Umbilical cord (tissue), 2 donors: ENCODE results near the gene TRIM65. TPM values are rescaled to one million over a fixed set of nuclear protein-coding genes. Genes with fewer than 3 reads are reported as not detected.

Source experiments
- DNase-seq: peaks from one replicate; pipeline ENCODE4 v3.0.0-alpha.2; 2015; ENCODE audit warnings: low spot score
- total RNA-seq: library from RNA; depleted of rRNA; stranded (reverse); fragments of >200 nt; gene quantifications from one replicate; pipeline ENCODE4 v1.2.3, GENCODE V29; 2014; ENCODE audit warnings: low replicate concordance; ENCODE audit not compliant: insufficient read depth

The TRIM65 gene, protein sequence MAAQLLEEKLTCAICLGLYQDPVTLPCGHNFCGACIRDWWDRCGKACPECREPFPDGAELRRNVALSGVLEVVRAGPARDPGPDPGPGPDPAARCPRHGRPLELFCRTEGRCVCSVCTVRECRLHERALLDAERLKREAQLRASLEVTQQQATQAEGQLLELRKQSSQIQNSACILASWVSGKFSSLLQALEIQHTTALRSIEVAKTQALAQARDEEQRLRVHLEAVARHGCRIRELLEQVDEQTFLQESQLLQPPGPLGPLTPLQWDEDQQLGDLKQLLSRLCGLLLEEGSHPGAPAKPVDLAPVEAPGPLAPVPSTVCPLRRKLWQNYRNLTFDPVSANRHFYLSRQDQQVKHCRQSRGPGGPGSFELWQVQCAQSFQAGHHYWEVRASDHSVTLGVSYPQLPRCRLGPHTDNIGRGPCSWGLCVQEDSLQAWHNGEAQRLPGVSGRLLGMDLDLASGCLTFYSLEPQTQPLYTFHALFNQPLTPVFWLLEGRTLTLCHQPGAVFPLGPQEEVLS
- total RNA-seq, result 13.0 TPM

- DNase-seq, result peak; percentile 83
These were observed at the start of gene TRIM65 for GRCh38 chr17:75896415-75897159. TSS of gene TRIM65 (minus strand) at chr17:75896951. CDS start at chr17:75896937, 14 bp downstream.

DNA sequence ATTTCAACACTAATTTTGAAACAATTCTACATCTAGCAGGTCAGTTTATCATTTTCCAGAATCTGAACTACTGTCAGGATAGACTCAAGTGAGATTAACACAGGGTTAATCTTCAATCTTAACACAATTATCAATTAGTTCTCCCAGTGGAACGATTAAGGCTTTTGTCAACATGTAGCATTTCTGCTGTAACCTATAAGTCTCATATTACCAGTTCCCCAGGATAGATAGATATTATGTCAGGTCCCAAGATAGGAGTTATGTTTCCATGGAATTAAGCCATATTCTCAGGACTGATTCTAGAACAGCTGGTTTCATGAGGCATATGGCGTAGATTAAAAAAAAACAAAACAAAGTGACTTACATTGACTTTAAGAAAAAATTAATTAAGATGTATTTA lies 48.5 kb upstream of the TRIM65 start:
- DNase-seq, result no peak

DNA sequence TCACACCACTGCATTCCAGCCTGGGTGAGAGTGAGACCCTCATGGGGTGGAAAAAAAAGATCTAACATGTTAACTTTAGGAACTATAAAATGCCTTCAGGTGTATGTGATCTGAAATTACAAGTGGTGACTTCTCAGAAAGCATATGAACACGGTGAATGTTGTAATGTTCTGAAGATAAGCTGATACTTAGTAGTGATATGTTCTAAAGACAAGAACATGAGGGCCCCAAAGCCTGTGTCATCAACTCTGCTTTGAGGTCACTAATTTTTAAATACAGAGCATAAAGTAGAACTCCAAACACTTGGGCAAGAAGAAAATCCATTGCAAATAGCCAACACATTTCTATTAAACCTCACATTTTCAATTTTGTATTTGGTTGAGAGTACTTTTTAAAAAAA lies 46.7 kb upstream of the TRIM65 start:
- no peak for DNase-seq

- DNase-seq, result no peak
These were observed 45.7 kb upstream of the TRIM65 start for GRCh38 chr17:75942473-75942872.

- no peak for DNase-seq
These were observed 44.7 kb upstream of the TRIM65 start for GRCh38 chr17:75941442-75941819.

- DNase-seq, result peak; percentile 97
These were observed 44.1 kb upstream of the TRIM65 start, which contains the start of gene FBF1 for GRCh38 chr17:75940727-75941441. TSS of gene FBF1 (minus strand) at chr17:75941042. CDS start at chr17:75938149, 2,893 bp downstream.

- no peak for DNase-seq
These were observed 40.9 kb upstream of the TRIM65 start for GRCh38 chr17:75937652-75938051.

DNA sequence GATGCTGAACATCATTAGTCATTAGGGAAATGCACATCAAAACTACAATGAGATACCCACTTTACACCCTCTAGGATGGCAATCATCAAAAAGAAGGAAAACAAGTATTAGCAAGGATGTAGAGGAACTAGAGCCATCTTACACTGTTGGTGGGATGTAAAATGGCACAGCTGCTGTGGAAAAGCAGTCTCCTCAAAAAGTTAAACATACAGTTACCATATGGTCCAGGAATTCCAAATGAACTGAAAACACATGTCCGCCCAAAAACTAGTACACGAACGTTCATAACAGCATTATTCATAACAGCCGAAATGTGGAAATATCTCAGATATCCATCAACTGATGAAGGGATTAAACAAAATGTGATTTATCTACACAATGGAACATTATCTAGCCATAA lies 37.1 kb upstream of the TRIM65 start:
- no peak for DNase-seq

DNA sequence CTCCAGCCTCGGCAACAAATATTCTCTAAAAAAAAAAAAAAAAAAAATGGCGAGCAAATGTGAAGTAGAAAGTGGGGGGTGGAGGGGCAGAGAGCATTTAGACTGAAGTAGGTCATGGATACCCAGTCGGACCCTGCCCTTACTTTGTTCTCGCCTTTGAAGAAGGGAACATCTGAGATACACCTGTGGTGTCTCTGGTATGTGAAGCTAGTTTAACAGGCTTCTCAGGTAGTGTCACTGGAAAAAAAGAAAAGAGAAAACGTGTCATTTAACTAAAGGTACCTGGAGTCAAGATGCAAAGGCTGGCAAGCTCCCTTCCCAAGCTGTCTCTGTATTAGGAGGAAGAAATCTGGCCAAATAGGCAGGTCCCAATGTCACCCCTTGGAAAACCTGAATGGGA lies 36.1 kb upstream of the TRIM65 start:
- peak; percentile 20 for DNase-seq

- DNase-seq, result no peak
These were observed 34.3 kb upstream of the TRIM65 start for GRCh38 chr17:75931062-75931461.

DNA sequence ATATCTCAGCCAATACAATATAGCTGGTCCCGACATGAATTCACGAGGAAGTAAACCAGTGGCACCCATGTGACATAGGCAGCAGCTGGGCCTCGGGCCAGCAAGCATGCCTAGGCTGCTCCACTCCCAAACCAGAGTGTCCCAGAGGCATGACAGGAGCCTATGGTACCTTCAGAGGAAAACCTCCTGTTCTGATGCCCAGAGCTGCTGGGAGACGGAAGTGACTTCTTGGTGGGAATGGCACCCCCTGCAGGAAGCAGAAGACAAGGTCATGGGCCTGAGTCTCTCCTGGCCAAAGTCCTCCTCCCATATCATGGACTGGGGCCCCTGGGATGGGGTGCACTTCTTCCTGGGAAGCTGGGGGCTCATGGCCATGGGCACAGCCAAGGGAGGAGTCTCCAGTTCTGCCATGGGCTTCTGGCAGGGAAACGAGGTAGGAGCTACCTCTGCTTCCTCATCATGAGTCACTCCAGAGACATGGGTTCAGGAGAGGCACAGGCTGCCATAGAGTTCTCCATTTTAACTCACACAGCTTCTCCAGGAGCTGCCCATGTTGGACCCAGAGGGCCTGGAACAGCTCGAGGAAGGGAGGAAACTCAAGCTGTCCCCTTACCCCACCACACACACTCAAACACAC lies 30.7 kb upstream of the TRIM65 start:
- no peak for DNase-seq

DNA sequence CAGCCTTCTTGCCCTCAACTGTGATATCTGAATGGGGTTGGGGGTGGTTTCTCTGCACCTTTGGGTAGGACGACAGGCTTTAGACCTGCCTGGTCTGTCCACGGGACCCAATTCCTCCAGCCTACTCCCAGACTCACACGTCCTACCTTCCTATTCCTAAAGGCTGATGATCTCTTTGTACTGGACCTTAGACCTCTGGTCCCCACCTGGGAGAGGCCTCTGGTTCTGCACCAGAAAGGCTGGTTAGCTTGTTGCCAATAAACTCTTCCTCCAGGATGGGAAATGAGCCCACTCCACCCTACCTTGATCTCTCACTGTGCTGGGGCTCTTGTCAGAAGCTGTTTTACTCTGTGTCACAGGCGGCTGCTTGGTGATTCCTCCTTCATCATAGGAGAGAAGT lies 29.7 kb upstream of the TRIM65 start:
- no peak for DNase-seq

- no peak for DNase-seq
These were observed 29.2 kb upstream of the TRIM65 start for GRCh38 chr17:75925912-75926311.

- no peak for DNase-seq
These were observed 28.4 kb upstream of the TRIM65 start for GRCh38 chr17:75925103-75925502.

GRCh38 chr17:75922963-75923874 lies 26.5 kb upstream of the TRIM65 start:
- no peak for DNase-seq

GRCh38 chr17:75922173-75922961 lies 25.6 kb upstream of the TRIM65 start:
- DNase-seq, result no peak

- DNase-seq, result no peak
These were observed 24.8 kb upstream of the TRIM65 start for GRCh38 chr17:75921596-75921995.

GRCh38 chr17:75920045-75920560 lies 23.4 kb upstream of the TRIM65 start:
- no peak for DNase-seq

DNA sequence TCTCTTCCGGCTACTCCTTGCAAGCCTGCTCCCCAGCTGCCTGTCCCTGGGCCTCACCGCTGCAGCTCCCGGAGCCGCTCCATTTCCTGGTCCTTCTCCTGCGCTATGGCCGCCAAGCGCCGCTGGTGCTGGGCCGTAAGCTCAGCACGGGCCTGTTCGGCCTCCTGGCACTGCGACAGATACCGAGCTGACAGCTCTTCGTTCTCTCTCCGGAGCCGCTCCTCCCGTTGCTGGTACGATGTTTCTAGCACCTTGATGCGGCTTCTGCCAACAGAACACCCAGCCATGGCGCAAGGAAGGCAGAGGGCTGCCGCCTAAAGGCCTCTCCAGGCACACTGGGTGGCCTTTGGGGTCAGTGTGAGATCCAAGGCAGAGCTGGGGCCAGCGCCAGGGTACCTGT lies 22.9 kb upstream of the TRIM65 start:
- DNase-seq, result no peak
